Stimulated activated CD8-positive, alpha-beta memory T cell treated with anti-CD3 and anti-CD28 coated beads, Interleukin-12 subunit alpha, Interleukin-12 subunit beta, amount 100 ng/mL, for 4 hours (primary cell): ENCODE data around the gene CPNE7.
"Not testable (repeated sequence)": the region's sequence is repeated elsewhere in the genome, so short reads cannot be mapped to it uniquely, and the experiment has no call there.

ENCODE experiments used
- DNase-seq: peaks from one replicate; pipeline ENCODE4 v3.0.0-alpha.2; 2020; ENCODE audit warnings: low read depth

CPNE7 gene

DNA sequence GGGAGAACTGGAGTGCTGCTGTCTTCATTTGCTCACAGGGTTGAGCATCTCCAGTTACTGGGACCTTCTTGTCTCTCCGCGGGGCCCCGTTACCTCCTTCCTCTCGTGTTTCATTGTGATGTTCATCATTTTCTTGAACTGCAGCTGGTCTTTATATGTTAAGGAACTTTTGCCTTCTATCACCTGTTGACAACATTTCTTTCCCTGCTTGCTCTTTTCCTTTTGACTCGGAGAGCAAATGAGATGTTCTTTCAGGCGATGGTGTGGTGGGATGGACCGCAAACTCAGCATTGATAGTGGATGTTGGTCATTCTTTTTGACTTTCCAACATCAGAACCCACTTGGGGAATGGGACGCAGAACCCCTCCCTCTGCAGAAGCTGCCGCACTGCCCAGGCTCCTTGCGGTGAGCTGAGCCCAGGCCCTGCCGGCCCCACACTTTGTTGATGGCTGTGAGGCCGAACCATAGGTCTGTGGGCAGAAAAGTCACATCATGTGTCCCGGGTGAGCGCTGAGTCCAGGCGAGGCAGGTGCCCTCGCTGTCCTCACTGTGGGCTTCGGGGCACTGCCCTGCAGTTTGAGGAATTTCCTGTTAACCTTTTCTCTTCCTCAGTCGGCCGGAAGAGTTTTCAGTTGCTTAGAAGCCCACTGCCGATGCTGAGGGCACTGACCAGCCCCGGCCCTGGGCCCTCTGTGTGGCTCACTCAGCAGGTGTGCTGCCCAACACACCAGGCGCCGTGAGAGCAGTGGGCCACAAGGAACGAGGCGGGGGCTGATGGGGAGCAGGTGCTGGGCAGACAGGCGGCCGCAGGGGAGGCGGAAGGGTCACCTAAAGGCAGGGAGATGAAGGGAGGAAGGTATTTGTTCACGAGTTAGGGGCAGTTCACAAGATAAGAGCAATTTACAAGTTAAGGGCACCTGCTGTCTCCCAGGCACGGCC is 7.6 kb upstream of the CPNE7 start:
- DNase-seq = no peak

DNA sequence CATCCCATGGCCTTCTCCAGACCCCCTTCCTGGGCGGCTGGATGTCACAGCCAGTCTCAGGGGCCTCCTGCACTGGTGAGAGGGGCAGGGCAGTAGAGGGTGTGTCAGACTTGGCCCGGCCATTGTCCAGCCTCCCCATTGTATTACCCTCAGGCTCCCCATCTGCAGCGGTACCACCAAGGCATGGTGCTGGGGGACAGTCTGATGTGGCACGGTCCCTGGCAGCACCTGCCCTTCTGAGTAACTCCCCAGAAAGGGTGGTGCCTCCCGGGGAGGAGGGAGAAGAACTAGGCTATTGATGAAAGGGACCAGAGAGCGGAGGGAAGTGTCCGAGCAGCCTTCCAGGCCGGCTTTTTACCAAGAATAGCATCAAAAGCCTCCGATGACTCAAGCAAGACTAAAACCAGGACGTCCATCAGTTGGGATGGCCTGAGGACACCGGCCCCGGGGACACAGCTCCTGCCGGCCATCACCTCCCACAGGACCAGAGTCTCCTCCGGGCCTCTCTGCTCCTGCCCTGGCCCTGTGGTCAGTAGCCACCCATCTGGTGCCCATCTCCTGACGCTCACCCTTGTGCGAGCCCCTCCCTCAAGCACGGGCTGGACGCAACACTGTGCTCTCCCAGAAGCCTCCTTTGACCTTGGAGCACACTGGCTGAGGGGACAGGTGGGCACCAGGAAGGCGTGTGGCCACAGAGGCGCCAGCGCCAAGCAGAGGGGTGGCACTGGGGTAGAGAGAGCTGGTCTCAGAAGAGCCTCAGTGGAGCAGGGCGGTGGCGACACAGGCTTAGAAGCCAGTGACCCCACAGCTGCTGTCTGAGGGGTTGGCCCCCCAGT is 5.8 kb upstream of the CPNE7 start:
- no peak for DNase-seq

DNA sequence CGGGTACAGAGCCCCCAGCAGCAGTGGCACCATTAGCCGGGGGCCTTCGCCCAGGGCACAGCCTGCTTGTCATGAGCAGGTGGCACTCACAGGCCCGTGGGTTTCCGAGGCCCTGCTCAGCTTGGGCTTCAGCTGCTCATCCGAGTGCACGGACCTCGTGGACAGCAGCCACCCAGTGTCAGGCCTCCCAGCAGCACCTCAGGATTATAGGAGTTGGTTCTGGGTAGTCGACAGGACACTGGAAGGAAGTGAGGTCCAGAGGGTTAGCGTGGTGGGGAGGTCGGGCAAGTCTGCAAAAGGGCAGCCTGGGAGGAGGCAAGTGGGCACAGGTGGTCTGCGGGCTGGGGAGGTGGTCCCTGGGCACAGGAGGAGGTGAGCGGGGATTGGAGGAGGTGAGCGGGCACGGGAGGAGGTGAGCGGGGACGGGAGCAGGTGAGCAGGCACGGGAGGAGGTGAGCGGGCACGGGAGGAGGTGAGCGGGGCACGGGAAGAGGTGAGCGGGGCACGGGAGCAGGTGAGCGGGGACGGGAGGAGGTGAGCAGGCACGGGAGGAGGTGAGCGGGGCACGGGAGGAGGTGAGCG is 5.1 kb upstream of the CPNE7 start:
- no peak for DNase-seq

DNA sequence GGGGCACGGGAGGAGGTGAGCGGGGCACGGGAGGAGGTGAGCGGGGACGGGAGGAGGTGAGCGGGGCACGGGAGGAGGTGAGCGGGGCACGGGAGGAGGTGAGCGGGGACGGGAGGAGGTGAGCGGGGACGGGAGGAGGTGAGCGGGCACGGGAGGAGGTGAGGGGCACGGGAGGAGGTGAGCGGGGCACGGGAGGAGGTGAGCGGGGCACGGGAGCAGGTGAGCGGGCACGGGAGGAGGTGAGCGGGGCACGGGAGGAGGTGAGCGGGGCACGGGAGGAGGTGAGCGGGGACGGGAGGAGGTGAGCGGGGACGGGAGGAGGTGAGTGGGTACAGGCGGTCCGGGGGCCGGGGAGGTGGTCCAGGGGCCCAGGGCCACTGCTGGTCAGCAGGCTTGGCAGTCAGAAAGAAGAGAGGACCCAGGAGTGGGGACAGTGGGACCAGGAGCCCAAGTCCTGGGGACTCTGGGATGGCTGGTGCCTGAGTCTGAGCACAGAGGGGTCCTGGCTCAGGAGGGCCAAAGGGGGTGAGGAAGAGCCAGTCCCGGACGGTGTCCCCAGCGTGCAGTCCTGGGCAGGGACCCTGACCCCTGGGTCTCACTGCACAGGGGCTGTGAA is 4.5 kb upstream of the CPNE7 start:
- not testable (repeated sequence) for DNase-seq

DNA sequence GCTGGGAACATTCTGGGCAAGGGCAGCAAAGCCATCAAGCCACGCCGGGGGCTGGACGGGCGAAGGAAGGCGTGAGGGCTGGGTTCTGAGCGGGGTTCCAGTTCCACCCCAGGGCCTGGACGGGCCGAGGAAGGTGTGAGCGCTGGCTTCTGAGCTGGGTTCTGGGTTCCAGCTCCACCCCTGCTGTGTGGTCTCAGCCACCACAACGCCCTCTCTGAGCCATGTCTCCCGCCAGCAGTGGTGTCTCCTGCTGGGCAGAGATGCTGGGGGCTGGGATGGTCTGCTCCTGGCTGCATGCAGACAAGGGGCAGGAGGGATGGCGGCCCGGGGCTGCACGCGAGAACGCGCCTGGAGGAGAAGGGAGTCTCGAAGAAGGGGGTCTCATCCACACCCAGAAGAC is 3.9 kb upstream of the CPNE7 start:
- DNase-seq = no peak

DNA sequence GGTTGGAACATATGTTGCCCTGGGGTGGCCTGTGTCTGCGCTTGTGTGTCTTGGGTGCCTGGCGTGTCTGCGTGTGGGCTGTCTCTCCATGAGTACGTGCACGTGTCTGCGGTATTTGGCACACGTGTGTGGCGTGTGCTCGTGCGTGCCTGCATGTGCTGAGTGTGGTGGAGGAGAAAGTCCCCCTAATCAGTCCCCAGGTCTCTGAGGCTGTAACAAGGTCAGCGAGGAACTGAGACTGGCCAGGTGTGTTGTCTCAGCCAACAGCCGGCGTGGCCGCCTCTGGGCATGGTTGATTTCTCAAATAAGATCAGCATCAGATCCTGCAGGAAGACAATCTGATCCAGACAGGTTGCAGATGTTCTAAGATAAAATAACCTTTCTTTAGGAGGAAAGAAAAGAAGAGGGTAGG is 3.5 kb upstream of the CPNE7 start:
- DNase-seq = no peak

DNA sequence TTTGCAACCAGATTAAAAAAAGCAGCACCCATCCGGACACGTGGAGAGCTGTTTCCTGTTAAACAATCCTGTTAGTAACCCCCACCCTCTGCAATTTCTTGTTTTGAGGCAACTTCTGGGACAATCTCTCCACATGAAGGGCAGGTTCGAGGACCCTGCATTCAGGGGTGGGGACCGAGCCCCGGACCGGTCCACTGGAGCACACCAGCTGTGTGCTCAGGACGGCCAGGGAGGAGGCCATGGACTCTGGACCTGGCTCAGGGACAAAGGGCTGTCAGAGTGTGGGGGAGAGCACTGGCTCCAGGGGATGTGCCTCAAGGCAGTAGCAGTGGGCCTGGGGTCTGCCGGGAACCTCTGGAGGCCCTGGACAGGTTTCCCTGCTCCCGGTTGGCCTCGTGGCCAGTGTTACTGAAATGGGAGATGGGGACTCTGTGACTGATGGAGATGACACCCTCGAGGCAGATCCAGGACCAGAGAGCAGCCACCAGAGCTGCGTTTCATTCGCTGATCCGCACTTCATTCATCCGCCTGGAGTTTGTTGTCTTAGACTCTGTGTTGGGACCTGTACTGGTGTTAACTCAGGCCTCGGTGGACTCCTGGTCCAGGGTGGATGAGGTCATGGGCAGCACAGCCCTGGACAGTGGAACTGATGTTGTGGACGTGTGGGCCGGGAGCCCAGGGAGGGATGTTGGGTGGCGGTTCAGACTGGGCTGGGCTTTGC is 2.9 kb upstream of the CPNE7 start:
- DNase-seq = no peak

DNA sequence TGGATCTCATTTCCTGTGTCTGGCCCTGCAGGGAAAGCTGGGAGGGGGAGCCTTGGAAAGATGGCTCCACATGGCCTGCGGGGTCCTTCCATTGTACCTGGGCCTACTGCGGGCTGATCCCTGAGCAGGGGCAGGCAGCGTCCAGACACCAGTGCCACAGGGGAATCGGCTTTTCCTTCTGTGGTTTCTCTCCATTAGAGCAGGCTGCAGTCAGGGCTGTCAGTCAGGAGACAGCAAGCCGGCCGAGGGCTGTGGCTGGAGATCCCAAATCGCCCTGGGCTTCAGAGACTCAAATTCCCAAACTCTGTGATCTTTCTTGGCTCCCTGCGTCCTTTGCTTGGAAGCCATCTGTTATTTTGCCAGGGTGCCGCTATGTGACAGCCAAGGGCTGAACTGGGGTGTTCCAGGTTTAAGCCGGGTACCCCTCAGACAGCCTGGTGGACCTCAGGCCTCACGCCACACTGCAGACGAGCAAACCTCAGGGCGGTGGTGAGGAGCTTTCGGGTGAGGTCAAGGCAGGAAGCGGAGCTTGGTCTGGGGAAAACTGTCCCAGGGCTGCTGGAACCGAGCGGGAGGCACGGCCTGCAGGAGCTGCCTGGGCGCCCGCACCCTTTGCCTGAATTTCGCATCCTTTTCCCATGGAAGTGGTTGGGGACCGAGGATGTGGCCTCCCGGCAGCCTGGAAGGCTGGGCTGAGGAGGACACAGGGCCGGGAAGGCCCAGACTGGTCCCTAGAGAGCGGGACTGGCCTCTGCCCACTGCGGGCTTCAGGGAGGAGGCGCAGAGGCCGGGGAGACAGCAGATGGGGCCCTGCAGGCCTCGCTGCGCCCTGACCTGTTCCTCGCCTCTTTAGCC is 1.5 kb upstream of the CPNE7 start:
- DNase-seq = no peak

DNA sequence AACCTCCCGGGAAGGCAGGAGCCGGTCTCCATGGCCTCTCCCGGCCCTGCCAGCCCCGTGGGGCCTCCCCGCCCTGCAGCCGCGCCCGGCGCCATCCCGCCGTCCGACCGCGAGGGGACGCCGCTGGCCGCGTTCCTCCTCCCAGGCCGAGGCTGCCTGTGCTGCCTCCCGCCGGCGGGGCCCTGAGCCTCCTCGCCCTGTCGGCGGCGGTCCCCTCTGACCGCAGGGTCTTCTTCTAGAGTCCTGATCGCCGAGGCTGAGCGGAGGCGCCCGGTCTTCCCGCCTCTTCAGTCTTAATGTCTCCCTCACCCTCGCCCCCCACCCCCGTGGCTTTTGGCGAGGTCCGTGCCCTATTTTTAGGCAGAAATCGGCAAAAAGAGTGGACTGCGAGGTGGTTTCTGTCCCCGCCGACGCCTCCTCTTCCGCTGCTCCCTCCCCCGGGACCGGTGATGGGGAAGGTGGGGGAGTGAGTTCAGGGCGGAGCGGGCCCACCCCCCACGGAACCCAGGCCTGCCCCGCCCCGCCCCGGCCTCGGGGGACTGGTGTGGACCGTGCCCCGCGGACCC is 794 bp upstream of the CPNE7 start:
- DNase-seq = no peak

DNA sequence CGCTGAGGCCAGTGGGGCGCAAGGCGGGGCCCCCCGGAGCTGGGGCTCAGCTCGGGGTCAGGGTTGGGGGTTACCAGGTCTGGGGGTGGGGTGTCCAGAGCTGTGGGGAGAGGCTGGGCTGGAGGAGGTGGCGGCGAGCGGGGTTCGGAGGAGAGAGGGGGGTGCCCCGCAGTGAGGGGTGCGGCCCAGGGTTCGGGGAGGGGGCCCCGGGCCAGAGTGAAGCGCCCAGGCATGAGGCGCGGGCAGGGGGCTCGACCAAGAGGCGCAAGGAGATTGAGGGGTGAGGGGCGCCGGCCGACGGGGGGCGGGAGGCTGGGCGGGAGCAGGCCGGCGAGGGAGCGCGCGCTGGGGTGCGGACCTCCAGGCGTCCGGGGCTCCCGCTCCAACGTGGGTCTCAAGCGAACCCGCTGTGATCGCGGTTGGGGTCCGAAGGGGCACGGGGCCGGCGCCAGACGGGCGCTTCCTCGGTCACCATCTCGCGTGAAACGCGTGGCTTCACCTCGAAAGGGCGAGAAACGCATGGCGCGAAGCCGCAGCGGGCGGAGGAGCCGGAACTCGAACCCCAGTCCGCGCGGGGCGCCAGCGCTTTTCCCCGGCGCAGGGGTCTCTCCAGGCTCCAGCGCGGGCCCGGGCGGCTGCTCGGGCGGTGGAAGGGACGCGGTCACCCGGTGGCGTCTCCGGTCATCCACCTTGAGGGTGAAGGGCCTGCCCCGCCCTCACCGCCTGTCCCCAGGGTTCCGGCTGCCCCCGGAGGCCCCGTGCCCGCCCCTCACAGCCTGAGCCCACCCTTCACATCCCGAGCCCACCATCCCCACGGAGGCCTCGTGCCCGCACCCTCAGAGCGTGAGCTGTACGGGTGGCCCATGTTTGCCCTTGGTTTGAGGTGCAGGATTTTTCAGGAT is 846 bp downstream of the CPNE7 start:
- DNase-seq = no peak

DNA sequence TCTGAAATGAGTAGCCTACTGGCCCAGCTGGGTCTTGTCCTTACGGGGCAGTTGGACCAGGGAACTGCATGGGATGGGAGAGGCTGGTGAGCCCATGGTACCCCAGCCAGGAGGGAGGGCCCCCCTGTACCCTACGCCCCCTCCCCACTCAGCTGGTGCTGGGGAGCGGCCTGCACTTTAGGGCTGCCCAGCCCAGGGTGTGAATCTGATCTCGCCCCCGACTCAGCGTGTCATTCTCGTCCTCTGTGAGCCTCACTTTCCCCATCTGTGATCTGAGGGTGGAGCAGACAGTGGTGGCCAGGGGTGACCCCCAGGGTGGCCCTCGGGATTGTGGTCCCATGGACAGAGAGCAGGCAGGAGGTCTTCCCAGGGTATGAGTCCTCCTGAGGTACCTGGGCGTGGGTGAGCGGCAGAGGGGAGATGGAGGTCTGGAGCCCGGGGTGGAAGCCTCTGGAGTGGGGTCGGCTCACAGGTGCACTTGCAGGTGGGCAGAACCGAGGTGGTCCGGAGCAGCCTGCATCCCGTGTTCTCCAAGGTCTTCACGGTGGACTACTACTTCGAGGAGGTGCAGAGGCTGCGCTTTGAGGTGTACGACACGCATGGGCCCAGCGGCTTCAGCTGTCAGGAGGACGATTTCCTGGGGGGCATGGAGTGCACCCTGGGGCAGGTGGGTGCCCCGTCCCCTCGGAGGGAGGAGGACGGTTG is 1.6 kb downstream of the CPNE7 start:
- no peak for DNase-seq

DNA sequence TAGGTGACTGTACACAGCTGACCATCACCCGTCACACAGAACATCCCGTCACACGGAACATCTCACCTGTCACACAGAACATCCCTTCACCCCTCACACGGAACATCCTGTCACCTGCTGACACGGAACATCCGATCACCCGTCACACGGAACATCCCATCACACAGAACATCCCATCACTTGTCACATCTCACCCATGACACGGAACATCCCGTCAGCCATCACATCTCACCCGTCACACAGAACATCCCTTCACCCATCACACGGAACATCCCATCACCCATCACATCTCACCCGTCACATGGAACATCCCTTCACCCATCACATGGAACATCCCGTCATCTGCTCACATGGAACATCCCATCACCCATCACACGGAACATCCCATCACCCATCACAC is 3.8 kb downstream of the CPNE7 start:
- no peak for DNase-seq

DNA sequence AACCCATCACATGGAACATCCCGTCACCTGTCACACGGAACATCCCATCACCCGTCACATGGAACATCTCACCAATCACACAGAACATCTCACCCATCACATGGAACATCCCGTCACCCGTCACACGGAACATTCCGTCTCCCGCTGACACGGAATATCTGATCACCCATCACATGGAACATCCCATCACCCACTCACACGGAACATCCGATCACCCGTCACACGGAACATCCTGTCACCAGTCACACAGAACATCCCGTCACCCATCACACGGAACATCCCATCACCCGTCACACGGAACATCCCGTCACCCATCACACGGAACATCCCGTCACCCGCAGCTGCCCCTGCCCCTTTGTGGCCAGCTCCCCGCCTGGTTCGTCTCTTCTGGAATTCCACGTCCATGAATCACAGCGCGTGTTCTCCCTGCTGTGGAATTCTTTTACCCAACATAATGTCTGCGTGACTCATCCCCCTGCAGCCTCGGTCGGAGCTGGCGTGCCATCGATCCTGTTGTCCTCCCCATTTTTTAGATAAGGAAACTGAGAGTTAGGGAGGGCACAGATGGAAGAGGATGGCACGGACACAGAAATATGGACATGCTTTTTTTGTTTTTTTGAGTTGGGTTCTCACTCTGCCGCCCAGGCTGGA is 5.6 kb downstream of the CPNE7 start:
- no peak for DNase-seq

DNA sequence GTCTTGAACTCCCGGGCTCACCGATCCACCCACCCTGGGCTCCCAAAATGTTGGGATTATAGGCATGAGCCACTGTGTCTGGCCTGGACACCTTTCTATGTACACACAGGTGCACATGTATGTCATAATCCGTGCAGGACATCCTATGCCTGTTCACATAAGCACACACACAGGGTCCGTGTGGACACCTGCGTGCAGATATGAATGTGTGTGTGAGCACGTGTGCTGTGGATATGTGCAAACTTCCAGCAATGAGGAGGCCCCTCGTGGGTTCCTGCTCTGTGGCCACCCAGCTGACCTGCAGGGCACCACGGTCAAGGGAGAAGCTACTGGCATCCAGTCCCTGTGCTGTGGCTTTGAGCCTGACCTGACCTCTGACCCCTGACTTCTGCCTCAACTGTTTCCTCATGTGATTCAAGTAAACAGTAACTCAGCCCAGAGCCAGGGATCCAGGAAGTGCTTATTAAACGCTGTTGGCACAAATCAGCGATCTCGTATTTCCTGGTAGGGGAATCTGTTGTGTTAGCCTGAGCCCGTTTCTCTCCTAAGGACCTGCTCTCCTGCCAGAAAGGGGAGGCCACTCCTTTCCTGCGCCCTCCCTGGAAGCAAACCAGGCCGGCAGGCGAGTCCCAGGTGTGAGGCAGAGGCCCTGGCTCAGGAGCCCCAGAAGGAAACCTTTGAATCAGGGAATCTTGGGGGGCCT is 6.5 kb downstream of the CPNE7 start:
- no peak for DNase-seq

DNA sequence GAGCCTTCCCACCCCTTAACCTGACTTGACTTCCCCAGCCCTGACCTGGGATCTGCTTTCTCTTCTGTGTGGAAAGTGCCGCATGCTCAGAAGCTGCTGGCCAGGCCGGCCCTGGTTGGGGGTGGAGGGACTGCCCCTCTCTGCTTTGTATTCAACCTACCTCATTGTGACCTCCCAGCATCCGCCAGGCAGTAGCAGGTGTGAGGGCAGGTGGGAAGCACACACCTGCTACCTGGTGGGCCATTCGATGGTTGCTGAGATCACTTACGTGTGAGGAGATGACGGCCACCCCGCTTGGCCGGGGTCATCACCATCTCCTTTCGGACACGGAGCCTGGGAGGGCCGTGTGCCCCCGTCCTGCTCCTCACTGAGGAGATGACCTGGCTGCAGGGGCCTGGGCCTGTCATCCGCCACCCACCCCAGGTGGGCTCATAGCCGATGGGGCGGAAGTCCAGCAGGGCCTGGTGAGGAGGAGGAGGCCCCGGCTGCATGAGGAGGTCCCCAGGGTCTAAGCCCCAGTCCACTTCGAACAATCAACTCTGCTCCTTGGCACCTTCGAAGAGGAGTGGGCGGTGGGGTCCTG is 7.1 kb downstream of the CPNE7 start:
- no peak for DNase-seq

DNA sequence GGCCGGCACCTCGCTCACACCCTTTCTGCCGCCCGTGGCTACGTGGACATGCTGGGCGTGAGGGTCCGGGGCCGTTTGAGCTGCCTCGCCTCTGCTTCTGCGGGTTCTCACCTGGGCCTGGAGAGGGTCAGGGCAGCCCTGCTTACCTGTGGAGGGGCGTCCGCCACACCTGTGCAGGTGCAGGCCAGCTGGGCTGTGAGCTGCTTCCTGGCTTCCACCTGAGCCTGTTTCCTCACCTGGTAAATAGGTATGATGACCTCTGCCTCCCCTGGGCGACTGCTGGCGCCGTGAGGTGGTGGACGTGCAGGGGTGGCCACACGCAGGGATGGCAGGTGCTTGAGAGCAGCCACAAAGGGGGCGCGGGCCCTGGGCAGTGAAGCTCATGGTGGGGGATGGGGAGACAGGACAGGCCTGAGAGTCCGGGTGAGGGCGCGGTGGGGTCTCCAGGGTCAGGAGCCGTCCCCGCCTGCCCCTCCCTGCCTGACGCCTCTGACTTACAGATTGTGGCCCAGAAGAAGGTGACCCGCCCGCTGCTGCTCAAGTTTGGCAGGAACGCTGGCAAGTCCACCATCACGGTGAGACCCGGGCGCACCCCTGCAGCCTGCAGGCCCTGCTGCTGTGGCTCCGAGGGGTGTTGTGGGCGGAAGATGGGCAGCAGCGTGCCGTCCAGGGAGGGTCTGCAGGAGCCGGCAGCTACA is 7.8 kb downstream of the CPNE7 start:
- no peak for DNase-seq
